Cortex of kidney (tissue), 1 donor: ENCODE results near the gene ABCC5.
"Not testable (repeated sequence)": the region's sequence is repeated elsewhere in the genome, so short reads cannot be mapped to it uniquely, and the experiment has no call there.

Source experiments
- DNase-seq: peaks from one replicate; lab custom pipeline; 2025; lab: John Stamatoyannopoulos, UW

ABCC5 gene

DNA sequence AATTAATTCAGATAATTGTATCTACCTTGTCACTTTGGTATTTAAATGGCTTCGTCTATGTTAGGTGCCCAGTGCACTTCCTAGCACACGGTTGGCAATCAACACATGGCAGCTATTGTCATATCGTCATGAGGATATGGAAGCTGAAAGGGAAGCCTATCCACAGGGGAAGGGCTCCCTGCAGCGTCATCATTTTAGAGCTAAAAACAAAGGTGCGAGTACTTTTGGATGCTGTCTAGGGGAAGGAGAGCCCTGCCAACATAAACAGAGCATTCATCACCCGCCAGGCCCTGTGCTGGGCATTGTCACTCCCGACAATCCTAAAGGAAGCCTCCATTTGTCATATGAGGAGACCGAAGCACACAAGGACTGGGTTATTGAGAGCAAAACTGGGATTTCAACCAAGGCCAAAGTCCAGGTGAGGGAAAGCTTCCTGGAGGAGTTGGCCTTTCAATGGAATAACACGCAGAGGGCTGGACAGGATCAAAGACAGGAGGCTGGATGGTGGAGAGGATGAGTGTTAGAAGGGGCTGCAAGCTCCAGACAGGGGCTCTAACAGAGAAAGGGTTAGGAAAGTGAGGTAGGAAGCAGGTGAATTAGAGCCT is 125.0 kb downstream of the ABCC5 start:
- DNase-seq: no peak

DNA sequence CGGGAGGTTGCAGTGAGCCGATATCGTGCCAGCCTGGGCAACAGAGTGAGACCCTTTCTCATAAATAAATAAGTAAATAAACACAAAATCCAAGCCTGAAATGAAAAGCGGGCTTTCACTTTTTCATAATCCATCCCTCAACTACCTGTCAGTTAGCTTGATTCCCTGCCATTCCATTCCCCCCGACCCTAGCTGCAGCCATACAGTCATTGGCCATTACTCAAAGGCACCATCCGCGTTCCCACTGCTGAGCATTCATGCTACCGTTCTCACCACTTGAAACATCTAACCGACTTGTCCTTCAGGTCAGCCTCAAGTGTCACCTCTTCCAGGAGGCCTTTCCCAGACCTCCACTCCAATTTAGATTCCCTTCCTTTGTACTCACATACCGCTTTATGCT is 131.9 kb downstream of the ABCC5 start:
- DNase-seq: no peak

DNA sequence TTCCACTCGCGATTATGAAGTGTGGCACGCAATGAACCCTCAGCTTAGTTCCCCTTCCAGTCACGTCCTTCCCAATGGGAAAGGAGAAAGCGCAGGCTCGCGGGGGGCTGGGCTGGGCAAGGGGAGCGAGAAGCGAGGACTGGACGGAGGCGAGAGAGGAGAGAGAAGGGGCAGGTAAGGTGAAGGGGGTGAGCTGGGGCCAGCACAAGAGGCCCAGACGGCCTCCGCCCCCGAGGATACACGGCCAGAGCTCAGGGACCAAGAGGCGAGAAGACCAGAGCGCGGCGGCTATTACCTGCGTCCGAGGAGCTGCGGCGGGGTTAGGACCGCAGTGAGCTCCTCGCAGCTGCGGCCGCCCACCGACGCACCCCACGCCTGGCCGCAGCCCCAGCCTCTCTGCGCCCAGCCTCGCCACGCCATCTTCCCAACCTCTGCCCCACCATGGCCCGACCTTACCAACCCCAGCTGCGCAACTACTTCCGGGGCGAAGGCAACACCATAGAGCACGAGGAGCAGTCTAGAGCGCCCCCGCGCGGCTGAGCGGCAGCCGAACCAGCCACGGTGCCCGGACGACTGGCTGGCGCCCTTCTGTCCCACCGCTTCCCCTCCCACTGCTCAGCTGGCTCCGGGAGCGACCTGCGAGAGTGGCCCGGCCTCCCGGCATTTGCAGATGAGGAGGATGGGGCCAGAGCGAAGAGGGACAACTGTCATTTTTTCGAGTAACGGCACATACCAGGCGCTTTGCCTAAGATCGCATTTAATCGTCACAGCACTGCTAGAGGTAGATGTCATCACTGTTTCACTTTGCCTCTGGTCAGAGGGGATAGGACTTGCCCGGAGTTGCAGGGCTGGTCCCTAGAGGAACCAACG is 133.0 kb downstream of the ABCC5 start, which contains the start of gene PARL:
Gene PARL (minus strand): TSS at position 454 of the 870 bp plus-strand sequence. CDS start 34 bp downstream, at position 420.
- DNase-seq: peak; percentile 18

- DNase-seq: no peak
These were observed 133.6 kb downstream of the ABCC5 start for GRCh38 chr3:183884097-183884426.

GRCh38 chr3:183883291-183884096 is 134.2 kb downstream of the ABCC5 start:
- DNase-seq: no peak

GRCh38 chr3:183880121-183880520 is 137.6 kb downstream of the ABCC5 start:
- no peak for DNase-seq

GRCh38 chr3:183879243-183879642 is 138.4 kb downstream of the ABCC5 start:
- no peak for DNase-seq

- DNase-seq: no peak
These were observed 139.6 kb downstream of the ABCC5 start for GRCh38 chr3:183878071-183878470.

GRCh38 chr3:183877227-183877626 is 140.5 kb downstream of the ABCC5 start:
- DNase-seq: not testable (repeated sequence)

DNA sequence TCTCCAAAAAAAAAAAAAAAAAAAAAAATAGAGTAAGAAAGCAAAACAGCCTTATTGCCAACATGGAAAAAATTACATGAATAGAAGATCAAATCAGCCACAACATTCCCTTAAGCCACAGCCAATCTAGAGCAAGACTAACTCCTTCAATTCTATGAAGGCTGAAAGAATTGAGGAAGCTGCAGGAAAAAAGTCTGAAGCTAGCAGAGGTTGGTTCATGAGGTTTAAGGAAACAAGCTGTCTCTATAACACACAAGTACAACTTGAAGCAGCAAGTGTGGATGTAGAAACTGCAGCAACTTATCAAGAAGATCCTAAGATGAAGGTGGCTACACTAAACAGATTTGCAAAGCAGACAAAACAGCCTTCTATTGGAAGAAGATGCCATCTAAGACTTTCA is 142.3 kb downstream of the ABCC5 start:
- DNase-seq: no peak

DNA sequence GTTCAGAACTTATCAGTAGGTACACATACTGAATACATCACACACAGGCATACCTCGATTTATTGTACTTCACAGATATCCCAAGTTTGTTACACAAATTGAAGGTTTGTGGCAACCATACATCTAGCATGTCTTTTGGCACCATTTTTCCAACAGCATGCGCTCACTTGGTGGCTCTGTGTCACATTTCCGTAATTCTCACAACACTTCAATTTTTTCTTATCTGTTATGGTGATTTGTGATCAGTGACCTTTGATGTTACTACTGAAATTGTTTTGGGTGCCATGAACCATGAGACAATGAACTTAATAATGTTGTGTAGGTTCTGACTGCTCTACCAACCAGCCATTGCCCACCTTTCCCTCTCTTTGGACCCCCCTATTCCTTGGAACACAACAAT is 143.8 kb downstream of the ABCC5 start:
- DNase-seq: no peak

- DNase-seq: no peak
These were observed 146.1 kb downstream of the ABCC5 start for GRCh38 chr3:183871541-183871940.

DNA sequence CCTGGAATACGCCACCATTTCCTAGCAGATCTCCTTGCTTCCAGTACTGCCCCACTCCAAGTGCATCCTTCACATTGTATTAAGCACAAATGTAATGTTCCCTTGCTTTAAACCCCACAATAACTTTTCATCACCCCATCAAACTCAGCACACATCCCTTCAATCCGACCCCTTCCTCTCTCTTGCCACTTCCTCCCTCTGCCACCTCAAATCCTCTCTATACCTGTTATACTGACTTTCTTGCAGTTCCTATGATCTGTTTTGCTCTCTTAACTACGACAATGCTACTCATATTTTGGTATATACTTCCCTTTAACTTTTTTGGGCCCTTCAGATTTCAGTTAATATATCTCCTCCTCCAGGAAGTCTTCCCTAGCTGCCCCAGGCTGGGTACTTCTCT is 147.1 kb downstream of the ABCC5 start:
- DNase-seq: no peak
